GM21529 (cell line): ENCODE results near the gene NECTIN3.

Experiments
- ATAC-seq: cut with Tn5 transposase; IDR thresholded peaks from one replicate; pipeline ENCODE4 v1.9.1; 2021; ENCODE audit not compliant: unreplicated experiment

NECTIN3 gene

DNA sequence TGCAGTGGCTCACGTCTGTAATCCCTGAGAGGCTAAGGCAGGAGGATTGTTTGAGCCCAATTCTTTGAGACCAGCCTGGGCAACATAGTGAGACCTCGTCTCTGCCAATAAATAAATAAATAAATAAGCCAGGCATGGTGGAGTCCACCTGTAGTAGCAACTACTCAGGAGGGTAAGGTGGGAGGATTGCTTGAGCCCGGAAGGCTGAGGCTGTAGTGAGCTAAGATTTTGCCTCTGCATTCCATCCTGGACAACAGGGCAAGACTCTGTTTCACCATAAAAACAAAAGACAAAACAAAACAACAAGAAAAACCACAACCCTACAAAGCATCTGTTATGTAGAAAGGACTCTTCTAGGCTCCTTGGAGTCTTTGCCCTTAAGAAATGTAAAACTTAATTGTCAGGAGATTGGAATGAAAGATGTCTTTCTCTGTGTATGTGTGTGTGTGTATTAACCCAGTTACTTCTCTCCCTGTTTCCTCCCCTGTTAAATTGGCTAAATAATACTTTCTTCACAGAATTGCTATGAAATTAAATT is 9.5 kb downstream of the NECTIN3 start:
- no peak for ATAC-seq

DNA sequence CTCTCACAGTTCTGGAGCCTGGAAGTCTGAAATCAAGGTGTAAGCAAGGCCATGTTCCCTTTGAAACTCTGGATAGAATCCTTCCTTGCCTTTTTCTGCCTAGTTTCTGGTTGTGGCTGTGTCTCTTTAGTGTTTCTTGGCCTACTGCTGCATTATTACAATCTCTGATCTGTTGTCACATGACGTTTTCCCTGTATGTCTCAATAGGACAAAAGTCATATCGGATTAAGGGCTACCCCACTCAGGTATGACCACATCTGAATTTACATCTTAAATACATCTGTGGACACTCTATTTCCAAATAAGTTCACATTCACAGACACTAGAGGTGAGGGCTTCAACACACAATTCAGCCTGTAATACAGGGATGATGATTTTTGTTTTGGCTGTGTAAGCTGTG is 13.3 kb downstream of the NECTIN3 start:
- no peak for ATAC-seq

GRCh38 chr3:111087924-111088469 is 16.4 kb downstream of the NECTIN3 start:
- ATAC-seq, result no peak

GRCh38 chr3:111096487-111097209 is 25.0 kb downstream of the NECTIN3 start:
- ATAC-seq, result no peak

DNA sequence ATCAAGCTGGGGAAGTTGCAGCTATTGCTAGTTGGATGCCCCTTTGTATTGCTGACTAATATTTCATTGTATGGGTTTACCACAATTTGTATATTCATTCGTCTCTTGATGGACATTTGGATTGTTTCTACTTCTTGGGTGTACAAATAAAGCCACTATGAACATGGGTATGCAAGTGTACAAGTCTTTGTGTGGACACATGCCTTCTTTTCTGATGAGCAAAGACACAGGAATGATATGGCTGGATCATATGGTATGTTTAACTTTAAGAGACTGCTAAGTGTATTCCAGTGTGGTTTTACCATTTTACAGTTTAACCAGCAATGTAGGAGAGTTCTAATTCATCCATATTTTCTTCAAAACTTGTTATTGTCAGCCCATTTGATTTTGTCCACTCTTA is 32.2 kb downstream of the NECTIN3 start:
- no peak for ATAC-seq

DNA sequence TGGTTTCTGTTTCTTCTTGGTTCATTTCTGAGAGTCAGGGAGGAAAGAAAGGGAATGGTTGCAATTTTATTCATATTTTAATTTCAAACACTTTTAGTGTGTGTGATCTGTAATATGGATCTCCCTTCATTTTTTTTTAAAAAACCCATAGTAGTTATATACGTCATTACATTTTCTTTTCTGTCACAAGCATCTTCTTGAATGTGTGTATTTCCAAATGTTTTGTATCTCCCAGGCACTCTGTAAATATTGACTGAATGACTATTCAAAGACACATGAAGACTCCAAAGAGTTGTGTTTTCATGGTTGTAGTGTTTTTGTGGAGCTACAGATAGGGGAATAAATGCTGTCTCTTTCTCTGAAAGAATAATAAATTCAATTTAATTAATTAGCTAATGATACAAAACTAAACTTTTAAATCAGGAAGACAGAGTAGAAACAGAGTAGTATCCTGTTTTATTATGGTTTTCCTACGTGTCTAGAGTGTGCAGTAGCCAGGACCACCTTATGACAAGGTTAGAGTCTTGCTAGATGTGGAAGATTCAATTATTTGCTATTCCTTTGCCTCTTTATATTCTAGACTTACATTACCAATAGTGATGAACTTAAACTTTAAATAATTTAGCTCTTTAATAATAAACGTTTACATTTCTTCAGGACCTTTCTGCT is 35.5 kb downstream of the NECTIN3 start:
- ATAC-seq, result no peak

- ATAC-seq, result no peak
Observed at GRCh38 chr3:111107662-111108035, 36.0 kb downstream of the NECTIN3 start.

DNA sequence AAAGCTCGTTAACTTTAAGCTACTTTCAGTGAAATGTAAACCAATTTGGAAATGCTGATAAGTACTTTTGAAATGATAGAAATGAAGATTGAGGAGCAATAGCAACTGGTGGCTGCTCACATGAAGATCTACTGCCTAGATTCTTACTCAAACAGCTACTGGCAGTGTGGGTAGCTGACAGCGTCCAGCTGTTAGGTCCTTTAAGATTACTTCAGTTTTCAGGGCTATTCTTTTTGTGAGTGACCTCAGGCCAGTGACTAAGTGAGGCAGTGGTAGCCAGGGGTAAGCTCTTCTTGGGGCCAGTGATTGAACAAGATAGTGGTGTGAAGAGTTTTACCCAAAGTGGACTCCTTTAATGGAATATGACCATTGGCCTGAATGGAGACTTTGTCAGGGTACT is 41.3 kb downstream of the NECTIN3 start:
- no peak for ATAC-seq

GRCh38 chr3:111128884-111129283 is 57.3 kb downstream of the NECTIN3 start:
- no peak for ATAC-seq

DNA sequence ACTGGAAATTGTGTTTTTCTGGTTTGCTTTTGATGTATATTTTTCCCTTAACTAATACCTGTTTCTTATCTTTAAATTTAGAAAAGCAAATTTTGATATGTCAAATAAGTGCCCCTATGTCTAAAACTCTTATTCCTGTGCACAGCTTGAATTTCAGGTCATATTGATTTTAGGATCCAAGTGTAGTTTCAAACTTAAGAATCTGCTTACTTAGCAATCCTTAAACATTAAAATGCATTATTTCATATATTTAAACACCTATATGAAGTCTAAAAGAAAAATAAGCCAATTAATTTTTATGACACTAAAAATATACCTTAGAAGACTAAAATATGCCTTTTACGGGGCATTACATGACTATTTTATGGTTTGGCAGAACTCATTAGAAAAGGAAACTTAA is 59.2 kb downstream of the NECTIN3 start:
- no peak for ATAC-seq

DNA sequence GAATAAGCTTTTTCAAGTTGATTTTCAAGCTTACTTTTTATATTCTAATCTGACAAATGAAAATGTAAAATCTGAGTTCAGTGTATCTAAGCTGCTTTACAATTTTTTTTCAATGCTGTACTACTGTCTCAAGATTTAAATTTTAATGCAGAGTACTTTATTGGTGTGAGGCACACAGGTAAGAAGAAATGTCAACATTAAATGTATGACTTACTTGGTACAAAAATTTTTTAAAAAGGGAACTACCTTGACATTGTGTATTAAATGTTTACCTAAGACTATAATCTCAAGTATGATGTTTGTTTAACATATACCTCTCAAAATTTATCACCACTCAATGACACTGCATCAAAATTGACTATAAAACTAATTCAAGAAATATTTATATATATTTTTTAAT is 62.7 kb downstream of the NECTIN3 start:
- ATAC-seq, result no peak

DNA sequence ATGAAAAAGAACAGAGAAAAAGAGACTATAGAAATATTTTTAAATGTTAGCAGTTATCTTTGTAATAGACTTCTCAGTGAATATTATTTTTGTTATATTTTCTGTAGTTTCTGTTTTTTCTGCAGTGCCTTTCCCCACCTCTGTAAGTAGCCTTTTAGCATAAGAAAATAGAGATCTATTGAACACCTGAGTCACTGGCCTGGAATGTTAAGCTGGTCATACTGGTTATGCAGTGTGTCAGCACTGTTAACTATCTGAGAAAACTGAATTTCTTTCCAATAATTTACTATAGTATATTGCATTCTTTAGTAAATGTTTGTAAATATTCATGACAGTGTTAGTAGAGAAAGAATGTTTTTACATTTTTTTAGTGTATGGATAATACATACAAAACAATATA is 79.8 kb downstream of the NECTIN3 start:
- no peak for ATAC-seq

DNA sequence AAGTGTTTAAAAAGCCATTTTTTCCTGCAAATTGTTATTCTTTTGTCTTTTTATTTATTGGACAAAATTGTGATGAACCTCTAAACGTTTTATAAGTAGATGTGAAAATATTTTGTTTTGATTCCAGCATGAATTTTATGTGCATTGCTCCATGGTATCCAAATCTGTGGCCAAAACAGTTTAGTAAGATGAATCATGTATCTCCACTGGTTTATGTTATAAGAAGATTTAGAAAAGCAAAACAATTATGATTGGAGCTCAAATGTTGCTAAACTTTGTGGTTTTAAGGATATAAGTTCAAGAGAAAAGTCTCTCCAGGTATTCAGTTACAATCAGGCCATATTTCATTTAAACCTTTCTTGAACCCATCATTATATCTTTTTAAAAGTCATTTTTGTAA is 80.9 kb downstream of the NECTIN3 start:
- no peak for ATAC-seq

- no peak for ATAC-seq
Observed at GRCh38 chr3:111156517-111156916, 84.9 kb downstream of the NECTIN3 start.

- no peak for ATAC-seq
Observed at GRCh38 chr3:111159391-111159790, 87.8 kb downstream of the NECTIN3 start.

GRCh38 chr3:111164621-111165020 is 93.0 kb downstream of the NECTIN3 start:
- ATAC-seq, result no peak

DNA sequence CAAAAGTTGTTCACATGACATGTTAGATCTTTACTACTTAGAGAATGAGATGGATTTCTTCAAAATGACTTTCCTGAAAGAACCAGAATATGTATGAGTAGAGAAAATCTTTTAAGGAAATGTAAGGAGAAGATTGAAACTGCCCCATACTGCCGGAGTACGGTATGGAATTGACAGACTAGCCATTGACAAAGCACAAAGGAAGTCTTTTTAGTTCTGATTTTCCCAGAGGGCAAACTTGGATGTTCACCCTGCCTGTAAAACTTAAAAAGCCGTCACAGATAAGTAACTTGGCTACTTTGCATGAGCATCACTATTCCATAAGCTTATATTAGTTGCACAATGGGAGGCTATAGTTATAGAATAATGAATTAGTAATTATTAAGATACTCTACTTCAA is 93.8 kb downstream of the NECTIN3 start:
- ATAC-seq, result no peak

GRCh38 chr3:111173328-111173900 is 101.8 kb downstream of the NECTIN3 start:
- no peak for ATAC-seq

DNA sequence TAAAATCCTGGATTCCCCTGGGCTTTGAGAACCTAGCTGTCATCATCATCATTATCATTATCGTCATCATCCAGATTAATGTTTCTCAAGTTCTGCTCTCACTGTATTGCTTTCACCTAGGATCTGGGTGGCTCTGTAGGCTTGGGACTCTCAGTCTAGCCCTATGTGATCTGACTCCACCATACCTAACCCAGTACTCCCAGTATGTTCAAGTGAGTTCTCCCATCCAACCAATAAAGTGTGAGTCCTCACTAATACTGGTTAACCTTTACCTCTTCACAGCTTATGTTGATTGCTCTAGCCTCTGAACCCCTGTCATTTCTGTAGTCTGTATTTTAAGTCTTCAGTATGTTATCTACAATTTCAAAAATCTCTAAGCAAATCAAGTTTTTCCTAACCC is 102.3 kb downstream of the NECTIN3 start:
- no peak for ATAC-seq

GRCh38 chr3:111190518-111190917 is 118.9 kb downstream of the NECTIN3 start:
- ATAC-seq, result no peak

- ATAC-seq, result no peak
Observed at GRCh38 chr3:111193472-111193871, 121.9 kb downstream of the NECTIN3 start.

- no peak for ATAC-seq
Observed at GRCh38 chr3:111194048-111194447, 122.4 kb downstream of the NECTIN3 start.
